ENCODE results near the gene PIP4K2A. TPM values are rescaled to one million over a fixed set of nuclear protein-coding genes. Genes with fewer than 3 reads are reported as not detected.
A peak's percentile ranks its signal among the peaks of the same experiment; 100 is the strongest.

PIP4K2A gene
- total RNA-seq, 6 donors from 2014 or later, result 20.5 to 70.2 (median 34.4) TPM

GRCh38 chr10:22646388-22646853, 68.0 kb downstream of the PIP4K2A start:
- no peak for TF ChIP-seq EP300 (IDR thresholded peaks at IDR 0.05)
- no peak for TF ChIP-seq POLR2AphosphoS5 (IDR thresholded peaks at IDR 0.05)
- no peak for TF ChIP-seq POLR2A (IDR thresholded peaks at IDR 0.05)
- TF ChIP-seq, protein P1, sequence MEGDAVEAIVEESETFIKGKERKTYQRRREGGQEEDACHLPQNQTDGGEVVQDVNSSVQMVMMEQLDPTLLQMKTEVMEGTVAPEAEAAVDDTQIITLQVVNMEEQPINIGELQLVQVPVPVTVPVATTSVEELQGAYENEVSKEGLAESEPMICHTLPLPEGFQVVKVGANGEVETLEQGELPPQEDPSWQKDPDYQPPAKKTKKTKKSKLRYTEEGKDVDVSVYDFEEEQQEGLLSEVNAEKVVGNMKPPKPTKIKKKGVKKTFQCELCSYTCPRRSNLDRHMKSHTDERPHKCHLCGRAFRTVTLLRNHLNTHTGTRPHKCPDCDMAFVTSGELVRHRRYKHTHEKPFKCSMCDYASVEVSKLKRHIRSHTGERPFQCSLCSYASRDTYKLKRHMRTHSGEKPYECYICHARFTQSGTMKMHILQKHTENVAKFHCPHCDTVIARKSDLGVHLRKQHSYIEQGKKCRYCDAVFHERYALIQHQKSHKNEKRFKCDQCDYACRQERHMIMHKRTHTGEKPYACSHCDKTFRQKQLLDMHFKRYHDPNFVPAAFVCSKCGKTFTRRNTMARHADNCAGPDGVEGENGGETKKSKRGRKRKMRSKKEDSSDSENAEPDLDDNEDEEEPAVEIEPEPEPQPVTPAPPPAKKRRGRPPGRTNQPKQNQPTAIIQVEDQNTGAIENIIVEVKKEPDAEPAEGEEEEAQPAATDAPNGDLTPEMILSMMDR (IDR thresholded peaks at IDR 0.05), result no peak
- DNase-seq (no peak), ATAC-seq (ENCODE audit: low FRiP score in 2 of 2) (no peak)
- peaks cover 19 to 48% (median 36%) of the 10 kb centered on the region in 4 donors for H3K4me1 ChIP-seq
- H3K27me3 ChIP-seq, result no peaks in the 10 kb centered on the region
- H3K9me3 ChIP-seq, result no peaks in the 10 kb centered on the region
- WGBS, 2 donors, result 60 to 65% methylated on average over 2 of the region's 2 CpGs
- no peaks in the 10 kb centered on the region for H3K36me3 ChIP-seq
- no peak overlapping the region for H3K4me3 ChIP-seq
- peak overlapping the region in 3 of 4 donors; percentile 16 to 53 (median 42) for H3K27ac ChIP-seq

GRCh38 chr10:22644222-22644621, 70.2 kb downstream of the PIP4K2A start:
- Histone ChIP-seq H3K36me3 (no peaks in the 10 kb centered on the region), H3K27ac (peak overlapping the region in 1 of 4 donors; percentile 2), H3K27me3 (no peaks in the 10 kb centered on the region), H3K9me3 (no peaks in the 10 kb centered on the region), H3K4me3 (no peak overlapping the region), H3K4me1 (peaks cover 14 to 44% (median 35%) of the 10 kb centered on the region in 4 donors)
- ATAC-seq (ENCODE audit: low FRiP score in 2 of 2), result no peak
- no peak for DNase-seq
- no peak for TF ChIP-seq POLR2A (IDR thresholded peaks at IDR 0.05)
- TF ChIP-seq EP300 (IDR thresholded peaks at IDR 0.05), result no peak
- TF ChIP-seq, protein P1 (IDR thresholded peaks at IDR 0.05), result no peak
- no peak for TF ChIP-seq POLR2AphosphoS5 (IDR thresholded peaks at IDR 0.05)
- WGBS, 2 donors, result 97 to 98% methylated on average over 3 of the region's 3 CpGs

DNA sequence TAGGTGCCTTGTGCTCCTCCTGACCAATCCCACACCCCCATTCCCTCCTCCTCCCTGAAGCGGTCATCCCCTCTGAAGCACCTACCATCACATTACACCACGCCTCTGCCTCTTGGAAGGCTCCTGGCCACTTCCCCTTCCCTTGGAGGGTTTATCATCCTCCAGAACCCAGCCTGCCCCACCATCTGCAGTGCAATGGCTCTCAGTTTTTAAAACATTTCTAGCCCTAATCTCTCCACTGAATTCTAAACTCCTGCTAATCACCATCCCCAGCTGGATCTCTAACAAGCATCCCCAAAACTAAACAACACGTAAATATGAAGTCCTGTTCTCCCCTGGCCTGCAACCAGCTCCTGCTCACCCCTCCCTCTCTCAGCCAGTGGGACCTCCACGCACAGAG, 70.6 kb downstream of the PIP4K2A start:
- Histone ChIP-seq H3K27me3 (no peaks in the 10 kb centered on the region), H3K36me3 (no peaks in the 10 kb centered on the region), H3K27ac (peak overlapping the region in 1 of 4 donors; percentile 2), H3K4me3 (no peak overlapping the region), H3K9me3 (no peaks in the 10 kb centered on the region), H3K4me1 (peaks cover 12 to 42% (median 34%) of the 10 kb centered on the region in 4 donors)
- DNase-seq (no peak), ATAC-seq (ENCODE audit: low FRiP score in 2 of 2) (no peak)
- TF ChIP-seq POLR2A (IDR thresholded peaks at IDR 0.05), result no peak
- TF ChIP-seq EP300 (IDR thresholded peaks at IDR 0.05), result no peak
- TF ChIP-seq, protein P1 (IDR thresholded peaks at IDR 0.05), result no peak
- no peak for TF ChIP-seq POLR2AphosphoS5 (IDR thresholded peaks at IDR 0.05)
- WGBS, 2 donors, result 79 to 80% methylated on average over 4 of the region's 4 CpGs

GRCh38 chr10:22643116-22643515, 71.3 kb downstream of the PIP4K2A start:
- WGBS, 2 donors, result 75 to 79% methylated on average over 4 of the region's 4 CpGs
- ATAC-seq (ENCODE audit: low FRiP score in 2 of 2), result no peak
- H3K4me3 ChIP-seq, result no peak overlapping the region
- peaks cover 6 to 36% (median 28%) of the 10 kb centered on the region in 4 donors for H3K4me1 ChIP-seq
- H3K9me3 ChIP-seq, result no peaks in the 10 kb centered on the region
- peak overlapping the region in 2 of 4 donors; percentile 4 to 33 for H3K27ac ChIP-seq
- TF ChIP-seq, protein P1 (IDR thresholded peaks at IDR 0.05), result no peak
- TF ChIP-seq POLR2AphosphoS5 (IDR thresholded peaks at IDR 0.05) (no peak), EP300 (IDR thresholded peaks at IDR 0.05) (no peak), POLR2A (IDR thresholded peaks at IDR 0.05) (no peak)
- no peaks in the 10 kb centered on the region for H3K27me3 ChIP-seq
- no peak for DNase-seq
- H3K36me3 ChIP-seq, result no peaks in the 10 kb centered on the region

GRCh38 chr10:22641743-22642142, 72.6 kb downstream of the PIP4K2A start:
- WGBS, 2 donors, result 95 to 96% methylated on average over 5 of the region's 5 CpGs
- Histone ChIP-seq H3K9me3 (no peaks in the 10 kb centered on the region), H3K36me3 (no peaks in the 10 kb centered on the region), H3K27ac (no peak overlapping the region), H3K27me3 (no peaks in the 10 kb centered on the region), H3K4me3 (no peak overlapping the region), H3K4me1 (peaks cover 0 to 23% (median 15%) of the 10 kb centered on the region in 4 donors)
- ATAC-seq (ENCODE audit: low FRiP score in 2 of 2) (no peak), DNase-seq (no peak)
- TF ChIP-seq POLR2A (IDR thresholded peaks at IDR 0.05) (no peak), POLR2AphosphoS5 (IDR thresholded peaks at IDR 0.05) (no peak), EP300 (IDR thresholded peaks at IDR 0.05) (no peak)
- TF ChIP-seq, protein P1 (IDR thresholded peaks at IDR 0.05), result no peak
